GM12891 (cell line): Measurements from ENCODE around the gene ASPHD2.

ENCODE experiments used
- POLR2A ChIP-seq: IDR thresholded peaks from 2 replicates; pipeline ENCODE4 v1.6.1; 2011; ENCODE audit warnings: low read depth, low read length, control low read depth
- POLR2AphosphoS5 ChIP-seq: IDR thresholded peaks from 2 replicates; pipeline ENCODE4 v1.6.1; 2011; ENCODE audit warnings: low read depth, low read length, control low read depth
- TAF1 ChIP-seq: IDR thresholded peaks from 2 replicates; pipeline ENCODE4 v1.6.1; 2011; ENCODE audit warnings: low read depth, low read length, control low read depth

- no peak for TF ChIP-seq POLR2AphosphoS5
- TF ChIP-seq POLR2A: no peak
- no peak for TF ChIP-seq TAF1
Observed at GRCh38 chr22:26448334-26448733, 19.3 kb downstream of the ASPHD2 start.
